GM10266 (cell line): ENCODE data around the gene ARHGAP8.

Source experiments
- DNase-seq: peaks from one replicate; pipeline ENCODE4 v3.0.0; 2012; ENCODE audit errors: extremely low spot score
- CTCF ChIP-seq: IDR thresholded peaks from 2 replicates; pipeline ENCODE4 v1.5.1; 2012; ENCODE audit warnings: mild to moderate bottlenecking, low read depth; ENCODE audit not compliant: control insufficient read depth, insufficient read depth; ENCODE audit errors: missing control alignments

ARHGAP8 gene

GRCh38 chr22:44724859-44725258 is 27.5 kb upstream of the ARHGAP8 start:
- no peak for DNase-seq
- no peak for TF ChIP-seq CTCF

GRCh38 chr22:44726439-44726838 is 25.9 kb upstream of the ARHGAP8 start:
- no peak for DNase-seq
- TF ChIP-seq CTCF = no peak

- no peak for DNase-seq
- no peak for TF ChIP-seq CTCF
These were observed 25.2 kb upstream of the ARHGAP8 start for GRCh38 chr22:44727148-44727547.

- TF ChIP-seq CTCF = no peak
These were observed 24.7 kb upstream of the ARHGAP8 start for GRCh38 chr22:44727709-44728108.

GRCh38 chr22:44728761-44729324 is 23.5 kb upstream of the ARHGAP8 start:
- no peak for DNase-seq

More at GRCh38 chr22:44727709-44728108, 24.7 kb upstream of the ARHGAP8 start:
- no peak for DNase-seq

GRCh38 chr22:44729391-44730021 is 22.9 kb upstream of the ARHGAP8 start:
- DNase-seq = no peak
- TF ChIP-seq CTCF = no peak

More at GRCh38 chr22:44728761-44729324, 23.5 kb upstream of the ARHGAP8 start:
- TF ChIP-seq CTCF = no peak

- TF ChIP-seq CTCF = no peak
- no peak for DNase-seq
These were observed 22.4 kb upstream of the ARHGAP8 start for GRCh38 chr22:44730022-44730393.
